Measurements from ENCODE around the gene ERGIC1. TPM values are rescaled to one million over a fixed set of nuclear protein-coding genes. Genes with fewer than 3 reads are reported as not detected.
A peak's percentile ranks its signal among the peaks of the same experiment; 100 is the strongest.

Gene ERGIC1
- total and polyA plus RNA-seq, 8 donors = 54.5 to 293 (median 104) TPM

- no peaks in the 10 kb centered on the region for H3K27me3 ChIP-seq
- intact Hi-C loops (cut with DNase I; ENCODE audit: low total_unique reads) = no loop called here
- 65 to 80% (median 76%) methylated on average over 9 of the region's 9 CpGs for WGBS, 5 donors
- H3K36me3 ChIP-seq = peaks cover 0 to 4% (median 0%) of the 10 kb centered on the region in 4 donors
- no peak overlapping the region for H3K4me3 ChIP-seq
- DNase-seq = no peak
- TF ChIP-seq POLR2A (IDR thresholded peaks at IDR 0.05) = no peak
- no peak for TF ChIP-seq EP300 (IDR thresholded peaks at IDR 0.05)
- TF ChIP-seq POLR2AphosphoS5 (IDR thresholded peaks at IDR 0.05) = peak in 2 of 3 donors; percentile 24 to 31
- peaks cover 74 to 89% (median 85%) of the 10 kb centered on the region in 4 donors for H3K4me1 ChIP-seq
- peak overlapping the region; percentile 74 to 98 (median 89) for H3K27ac ChIP-seq
- H3K9me3 ChIP-seq = no peaks in the 10 kb centered on the region
Measured at GRCh38 chr5:172868436-172868923, 34.4 kb downstream of the ERGIC1 start.

GRCh38 chr5:172868924-172869591, 35.0 kb downstream of the ERGIC1 start:
- H3K9me3 ChIP-seq = no peaks in the 10 kb centered on the region
- peak overlapping the region; percentile 74 to 98 (median 89) for H3K27ac ChIP-seq
- no peaks in the 10 kb centered on the region for H3K27me3 ChIP-seq
- peak in 1 of 2 donors; percentile 72 for DNase-seq
- TF ChIP-seq EP300 (IDR thresholded peaks at IDR 0.05) (peak; percentile 100), POLR2A (IDR thresholded peaks at IDR 0.05) (no peak), POLR2AphosphoS5 (IDR thresholded peaks at IDR 0.05) (peak; percentile 92 to 100 (median 96)), CTCF (IDR thresholded peaks at IDR 0.05) (peak in 2 of 7 experiments; percentile 13 to 25)
- WGBS, 5 donors = 42 to 53% (median 48%) methylated on average over 10 of the region's 10 CpGs
- no peaks in the 10 kb centered on the region for H3K36me3 ChIP-seq
- intact Hi-C loops (cut with DNase I; ENCODE audit: low total_unique reads) = no loop called here
- H3K4me3 ChIP-seq = no peak overlapping the region
- H3K4me1 ChIP-seq = peaks cover 74 to 93% (median 89%) of the 10 kb centered on the region in 4 donors

- H3K27ac ChIP-seq = peak overlapping the region; percentile 22 to 98 (median 89)
- intact Hi-C loops (cut with DNase I; ENCODE audit: low total_unique reads) = no loop called here
- H3K36me3 ChIP-seq = no peaks in the 10 kb centered on the region
- H3K4me3 ChIP-seq = no peak overlapping the region
- no peaks in the 10 kb centered on the region for H3K9me3 ChIP-seq
- no peaks in the 10 kb centered on the region for H3K27me3 ChIP-seq
- peaks cover 74 to 94% (median 89%) of the 10 kb centered on the region in 4 donors for H3K4me1 ChIP-seq
- 64 to 88% (median 78%) methylated on average over 1 of the region's 1 CpG for WGBS, 5 donors
- DNase-seq = no peak
- TF ChIP-seq POLR2A (IDR thresholded peaks at IDR 0.05) (no peak), EP300 (IDR thresholded peaks at IDR 0.05) (no peak), POLR2AphosphoS5 (IDR thresholded peaks at IDR 0.05) (no peak)
Measured at GRCh38 chr5:172869691-172870090, 35.6 kb downstream of the ERGIC1 start.

- Histone ChIP-seq H3K36me3 (no peaks in the 10 kb centered on the region), H3K27me3 (no peaks in the 10 kb centered on the region), H3K4me1 (peaks cover 79 to 94% (median 90%) of the 10 kb centered on the region in 4 donors), H3K9me3 (no peaks in the 10 kb centered on the region), H3K27ac (peak overlapping the region; percentile 63 to 98 (median 89)), H3K4me3 (no peak overlapping the region)
- no peak for TF ChIP-seq POLR2A (IDR thresholded peaks at IDR 0.05)
- no peak for TF ChIP-seq CTCF (IDR thresholded peaks at IDR 0.05)
- peak; percentile 52 to 83 (median 73) for TF ChIP-seq POLR2AphosphoS5 (IDR thresholded peaks at IDR 0.05)
- TF ChIP-seq EP300 (IDR thresholded peaks at IDR 0.05) = no peak
- intact Hi-C loops (cut with DNase I; ENCODE audit: low total_unique reads) = no loop called here
- 34 to 48% (median 41%) methylated on average over 4 of the region's 4 CpGs for WGBS, 5 donors
- peak in 1 of 2 donors; percentile 75 for DNase-seq
Measured at GRCh38 chr5:172870291-172870714, 36.3 kb downstream of the ERGIC1 start.

GRCh38 chr5:172870715-172871461, 36.8 kb downstream of the ERGIC1 start:
- Histone ChIP-seq H3K4me1 (peaks cover 84 to 95% (median 90%) of the 10 kb centered on the region in 4 donors), H3K36me3 (no peaks in the 10 kb centered on the region), H3K27me3 (no peaks in the 10 kb centered on the region), H3K9me3 (no peaks in the 10 kb centered on the region), H3K27ac (peak overlapping the region; percentile 63 to 98 (median 89)), H3K4me3 (no peak overlapping the region)
- intact Hi-C loops (cut with DNase I; ENCODE audit: low total_unique reads) = no loop called here
- no peak for DNase-seq
- WGBS, 5 donors = 60 to 73% (median 64%) methylated on average over 17 to 20 of the region's 20 CpGs
- TF ChIP-seq EP300 (IDR thresholded peaks at IDR 0.05) = no peak
- no peak for TF ChIP-seq POLR2AphosphoS5 (IDR thresholded peaks at IDR 0.05)
- TF ChIP-seq CTCF (IDR thresholded peaks at IDR 0.05) = no peak

All from stomach (tissue), 9 donors.